NT2/D1 (cell line): ENCODE results near the gene DPY19L3.

Experiments used
- YY1 ChIP-seq: IDR thresholded peaks from 2 replicates; pipeline ENCODE4 v1.6.1; 2011; ENCODE audit not compliant: insufficient read length, insufficient read depth
- ZNF274 ChIP-seq: IDR thresholded peaks from 2 replicates; pipeline ENCODE4 v1.6.1; 2011; ENCODE audit warnings: mild to moderate bottlenecking, low read depth, low read length

DNA sequence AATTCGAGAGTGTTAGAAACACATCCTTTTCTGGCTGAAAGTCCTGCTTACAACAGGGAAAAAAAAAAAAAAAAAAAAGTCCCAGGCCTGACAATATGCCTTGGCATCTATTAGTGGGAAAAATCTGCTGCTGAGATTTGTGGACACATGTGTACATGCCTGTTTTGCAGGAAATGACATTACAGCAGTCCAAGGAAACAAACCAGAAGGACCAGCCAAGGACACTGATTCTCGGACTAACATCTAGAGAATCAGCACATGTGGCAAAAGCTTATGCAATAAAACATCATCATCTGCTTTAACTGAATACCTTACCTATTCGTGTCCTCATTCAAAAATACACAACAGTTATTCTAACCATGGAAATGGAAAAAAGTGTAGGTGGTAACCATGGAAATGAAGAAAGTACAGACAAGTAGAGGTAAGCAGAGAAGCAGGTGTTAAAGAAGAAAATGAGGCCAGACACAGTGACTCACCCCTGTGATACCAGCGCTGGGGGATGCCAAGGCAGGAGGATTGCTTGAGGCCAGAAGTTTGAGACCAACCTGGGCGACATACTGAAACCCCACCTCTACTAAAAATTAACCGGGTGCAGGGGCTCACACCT, 9.4 kb upstream of the DPY19L3 start:
- TF ChIP-seq ZNF274: no peak
- TF ChIP-seq YY1: no peak
